Right atrium auricular region (tissue), 2 donors: ENCODE measurements around the gene NT5M. TPM values are rescaled to one million over a fixed set of nuclear protein-coding genes. Genes with fewer than 3 reads are reported as not detected.
"Not testable (repeated sequence)": the region's sequence is repeated elsewhere in the genome, so short reads cannot be mapped to it uniquely, and the experiment has no call there.

ENCODE experiments used
- DNase-seq: peaks from one replicate; pipeline ENCODE4 v3.0.0-alpha.2; 2019; ENCODE audit warnings: low spot score
- H3K27ac ChIP-seq, 2 donors: fragments of 200-600 bp; sonication (generic); 1 replicate in 1 of 2; 2 replicates in 1 of 2; pipeline ENCODE4 v1.5.1; 2016 to 2019
- H3K27me3 ChIP-seq, 2 donors: fragments of 200-600 bp; sonication (generic); one replicate each; pipeline versions ENCODE4 v1.5.1 to v1.6.0; 2017 to 2019
- H3K36me3 ChIP-seq: fragments of 200-600 bp; sonication (generic); one replicate; pipeline ENCODE4 v1.5.1; 2016
- H3K4me1 ChIP-seq, 2 donors: fragments of 200-600 bp; sonication (generic); one replicate each; pipeline versions ENCODE4 v1.5.1 to v1.6.0; 2017 to 2019
- H3K4me3 ChIP-seq, 2 donors: fragments of 200-600 bp; sonication (generic); 1 replicate in 1 of 2; 2 replicates in 1 of 2; pipeline ENCODE4 v1.5.1; 2017 to 2019; ENCODE audit warnings: mild to moderate bottlenecking in 1 of 2, moderate library complexity in 1 of 2
- H3K9me3 ChIP-seq, 2 donors: fragments of 200-600 bp; sonication (generic); one replicate each; pipeline ENCODE4 v1.5.1; 2019
- total RNA-seq, 2 donors: library from RNA; depleted of rRNA; stranded (reverse); fragments of >200 nt; gene quantifications; one replicate each; pipeline ENCODE4 v1.1.0, GENCODE V29; 2016
- TF ChIP-seq, protein P1 (sequence below), 2 donors: fragments of 200-600 bp; sonication (generic); IDR thresholded peaks; one replicate each; pipeline ENCODE4 v1.5.1; 2019; ENCODE audit warnings: antibody characterized with exemption in 2 of 2

Gene NT5M
- total RNA-seq, 2 donors from 2014 or later = 4.3 to 6.7 TPM

- DNase-seq = no peak
- Histone ChIP-seq H3K4me3 (no peak overlapping the region), H3K27me3 (no peaks in the 10 kb centered on the region), H3K36me3 (no peaks in the 10 kb centered on the region), H3K4me1 (peaks cover 0 to 10% of the 10 kb centered on the region in 2 donors), H3K27ac (no peak overlapping the region), H3K9me3 (no peaks in the 10 kb centered on the region)
- TF ChIP-seq, protein P1, sequence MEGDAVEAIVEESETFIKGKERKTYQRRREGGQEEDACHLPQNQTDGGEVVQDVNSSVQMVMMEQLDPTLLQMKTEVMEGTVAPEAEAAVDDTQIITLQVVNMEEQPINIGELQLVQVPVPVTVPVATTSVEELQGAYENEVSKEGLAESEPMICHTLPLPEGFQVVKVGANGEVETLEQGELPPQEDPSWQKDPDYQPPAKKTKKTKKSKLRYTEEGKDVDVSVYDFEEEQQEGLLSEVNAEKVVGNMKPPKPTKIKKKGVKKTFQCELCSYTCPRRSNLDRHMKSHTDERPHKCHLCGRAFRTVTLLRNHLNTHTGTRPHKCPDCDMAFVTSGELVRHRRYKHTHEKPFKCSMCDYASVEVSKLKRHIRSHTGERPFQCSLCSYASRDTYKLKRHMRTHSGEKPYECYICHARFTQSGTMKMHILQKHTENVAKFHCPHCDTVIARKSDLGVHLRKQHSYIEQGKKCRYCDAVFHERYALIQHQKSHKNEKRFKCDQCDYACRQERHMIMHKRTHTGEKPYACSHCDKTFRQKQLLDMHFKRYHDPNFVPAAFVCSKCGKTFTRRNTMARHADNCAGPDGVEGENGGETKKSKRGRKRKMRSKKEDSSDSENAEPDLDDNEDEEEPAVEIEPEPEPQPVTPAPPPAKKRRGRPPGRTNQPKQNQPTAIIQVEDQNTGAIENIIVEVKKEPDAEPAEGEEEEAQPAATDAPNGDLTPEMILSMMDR (IDR thresholded peaks at IDR 0.05) = no peak
Observed at GRCh38 chr17:17297217-17297616, 6.0 kb upstream of the NT5M start.

- no peak for DNase-seq
- no peaks in the 10 kb centered on the region for H3K27me3 ChIP-seq
- TF ChIP-seq, protein P1 (IDR thresholded peaks at IDR 0.05) = no peak
Observed at GRCh38 chr17:17298108-17298507, 5.1 kb upstream of the NT5M start.

GRCh38 chr17:17300624-17301568 is 2.3 kb upstream of the NT5M start:
- no peaks in the 10 kb centered on the region for H3K9me3 ChIP-seq
- peaks cover 0 to 27% of the 10 kb centered on the region in 2 donors for H3K4me1 ChIP-seq
- no peaks in the 10 kb centered on the region for H3K27me3 ChIP-seq
- no peaks in the 10 kb centered on the region for H3K36me3 ChIP-seq
- no peak for DNase-seq
- peak overlapping the region; percentile 35 to 54 for H3K4me3 ChIP-seq
- H3K27ac ChIP-seq = peak overlapping the region; percentile 35 to 41
- TF ChIP-seq, protein P1 (IDR thresholded peaks at IDR 0.05) = no peak

More at GRCh38 chr17:17298108-17298507, 5.1 kb upstream of the NT5M start:
- Histone ChIP-seq H3K9me3 (no peaks in the 10 kb centered on the region), H3K4me3 (no peak overlapping the region), H3K27ac (no peak overlapping the region), H3K36me3 (no peaks in the 10 kb centered on the region), H3K4me1 (peaks cover 0 to 10% of the 10 kb centered on the region in 2 donors)

DNA sequence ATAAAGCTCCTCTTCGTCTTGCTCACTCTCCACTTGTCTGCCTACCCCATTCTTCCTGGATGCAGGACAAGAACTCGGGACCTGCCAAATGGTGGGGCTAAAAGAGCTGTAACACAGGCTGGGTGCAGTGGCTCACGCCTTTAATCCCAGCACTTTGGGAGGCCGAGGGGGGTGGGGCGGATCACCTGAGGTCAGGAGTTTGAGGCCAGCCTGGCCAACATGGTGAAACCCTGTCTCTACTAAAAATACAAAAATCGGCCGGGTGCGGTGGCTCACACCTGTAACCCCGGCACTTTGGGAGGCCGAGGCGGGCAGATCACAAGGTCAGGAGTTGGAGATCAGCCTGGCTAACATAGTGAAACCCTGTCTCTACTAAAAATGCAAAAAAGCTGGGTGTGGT is 1.5 kb upstream of the NT5M start:
- H3K9me3 ChIP-seq, H3K27me3 ChIP-seq, DNase-seq, H3K36me3 ChIP-seq, H3K4me3 ChIP-seq: not testable (repeated sequence)
- H3K4me1 ChIP-seq = peaks cover 0 to 27% of the 10 kb centered on the region in 2 donors
- peak overlapping the region in 1 of 2 donors; percentile 41 for H3K27ac ChIP-seq

DNA sequence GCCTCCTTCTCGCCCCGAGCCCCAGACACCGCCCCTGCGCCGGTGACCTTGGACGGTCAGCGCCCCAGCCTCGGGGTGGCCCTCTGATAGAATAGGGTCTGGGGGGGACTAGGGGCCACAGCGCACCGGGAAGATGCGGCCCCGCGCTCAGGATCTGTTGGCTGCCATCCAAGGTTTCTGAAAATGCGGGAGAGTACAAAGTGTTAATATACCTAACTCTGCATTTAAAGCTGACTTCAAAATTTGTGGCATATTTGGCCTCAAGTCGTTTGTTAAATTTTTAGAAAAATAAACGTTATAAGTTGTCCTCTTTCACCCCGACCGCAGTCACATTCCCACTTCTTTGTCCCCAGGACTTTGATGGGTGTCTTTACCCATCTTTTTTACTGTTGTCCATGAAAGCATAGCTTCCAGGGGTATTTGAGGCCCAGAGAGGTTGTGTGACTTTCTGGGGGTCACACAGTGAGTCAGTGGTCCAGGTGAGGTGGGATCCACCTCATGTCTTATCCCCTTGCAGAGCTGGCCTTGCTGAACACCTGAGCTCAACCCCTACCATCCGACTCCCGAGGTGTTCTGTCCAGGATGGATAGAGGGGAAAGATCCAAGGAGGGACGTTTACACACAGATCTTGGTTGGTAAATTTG is 796 bp downstream of the NT5M start:
- peak overlapping the region; percentile 42 to 56 for H3K4me3 ChIP-seq
- peaks cover 0 to 27% of the 10 kb centered on the region in 2 donors for H3K4me1 ChIP-seq
- no peak for DNase-seq
- no peaks in the 10 kb centered on the region for H3K27me3 ChIP-seq
- H3K36me3 ChIP-seq = no peaks in the 10 kb centered on the region
- H3K27ac ChIP-seq = peak overlapping the region; percentile 59 to 71
- H3K9me3 ChIP-seq = no peaks in the 10 kb centered on the region
- TF ChIP-seq, protein P1 (IDR thresholded peaks at IDR 0.05) = no peak

- peak overlapping the region in 1 of 2 donors; percentile 31 for H3K27ac ChIP-seq
- no peak overlapping the region for H3K4me3 ChIP-seq
- no peaks in the 10 kb centered on the region for H3K27me3 ChIP-seq
- no peaks in the 10 kb centered on the region for H3K9me3 ChIP-seq
- DNase-seq = no peak
- TF ChIP-seq, protein P1 (IDR thresholded peaks at IDR 0.05) = no peak
- peaks cover 0 to 27% of the 10 kb centered on the region in 2 donors for H3K4me1 ChIP-seq
- H3K36me3 ChIP-seq = no peaks in the 10 kb centered on the region
Observed at GRCh38 chr17:17304521-17304985, 1.4 kb downstream of the NT5M start.
